Measurements from ENCODE around the gene BDP1.

BDP1 gene

GRCh38 chr5:71528206-71528605 is 72.8 kb downstream of the BDP1 start:
- TF ChIP-seq PPARA (CRISPR knock-in tag; IDR thresholded peaks at IDR 0.05; ENCODE audit: borderline replicate concordance) (no peak), SNAI2 (CRISPR knock-in tag; IDR thresholded peaks at IDR 0.05) (no peak), ISL1 (CRISPR knock-in tag; IDR thresholded peaks at IDR 0.05) (no peak), TCF4 (CRISPR knock-in tag; IDR thresholded peaks at IDR 0.05; ENCODE audit: borderline replicate concordance) (no peak), CSRNP3 (CRISPR knock-in tag; IDR thresholded peaks at IDR 0.05) (no peak), ZNF565 (CRISPR knock-in tag; conservative IDR thresholded peaks at IDR 0.05; ENCODE audit: low read depth) (no peak), ZNF8 (CRISPR knock-in tag; IDR thresholded peaks at IDR 0.05) (no peak), GLIS3 (CRISPR knock-in tag; IDR thresholded peaks at IDR 0.05) (no peak), OSR1 (CRISPR knock-in tag; IDR thresholded peaks at IDR 0.05) (no peak), CSDC2 (CRISPR knock-in tag; IDR thresholded peaks at IDR 0.05) (no peak), ZC3H10 (CRISPR knock-in tag; IDR thresholded peaks at IDR 0.05) (no peak), ZFP3 (CRISPR knock-in tag; IDR thresholded peaks at IDR 0.05) (no peak), TOX (CRISPR knock-in tag; IDR thresholded peaks at IDR 0.05; ENCODE audit: borderline replicate concordance) (no peak), ESRRG (CRISPR knock-in tag; IDR thresholded peaks at IDR 0.05) (no peak), BACH2 (CRISPR knock-in tag; IDR thresholded peaks at IDR 0.05; ENCODE audit: borderline replicate concordance) (no peak), POU6F1 (CRISPR knock-in tag; IDR thresholded peaks at IDR 0.05; ENCODE audit: borderline replicate concordance, low read depth) (no peak), ZFP30 (CRISPR knock-in tag; IDR thresholded peaks at IDR 0.05) (no peak), RARB (CRISPR knock-in tag; IDR thresholded peaks at IDR 0.05) (no peak)
- ATAC-seq, result no peak

- ATAC-seq, result no peak
- no peak for TF ChIP-seq PATZ1 (CRISPR knock-in tag; IDR thresholded peaks at IDR 0.05; ENCODE audit: borderline replicate concordance)
- TF ChIP-seq TOX (CRISPR knock-in tag; IDR thresholded peaks at IDR 0.05; ENCODE audit: borderline replicate concordance), result no peak
- no peak for TF ChIP-seq BACH2 (CRISPR knock-in tag; IDR thresholded peaks at IDR 0.05; ENCODE audit: borderline replicate concordance)
- no peak for TF ChIP-seq ZC3H10 (CRISPR knock-in tag; IDR thresholded peaks at IDR 0.05)
- no peak for TF ChIP-seq CREB5 (CRISPR knock-in tag; IDR thresholded peaks at IDR 0.05; ENCODE audit: low read depth)
- no peak for TF ChIP-seq CSRNP3 (CRISPR knock-in tag; IDR thresholded peaks at IDR 0.05)
- no peak for TF ChIP-seq OSR1 (CRISPR knock-in tag; IDR thresholded peaks at IDR 0.05)
- TF ChIP-seq CSDC2 (CRISPR knock-in tag; IDR thresholded peaks at IDR 0.05), result no peak
- no peak for TF ChIP-seq TCF4 (CRISPR knock-in tag; IDR thresholded peaks at IDR 0.05; ENCODE audit: borderline replicate concordance)
- no peak for TF ChIP-seq ZFP3 (CRISPR knock-in tag; IDR thresholded peaks at IDR 0.05)
- TF ChIP-seq ZNF70 (CRISPR knock-in tag; IDR thresholded peaks at IDR 0.05), result no peak
- TF ChIP-seq PPARA (CRISPR knock-in tag; IDR thresholded peaks at IDR 0.05; ENCODE audit: borderline replicate concordance), result no peak
- no peak for TF ChIP-seq RARB (CRISPR knock-in tag; IDR thresholded peaks at IDR 0.05)
- TF ChIP-seq SNAI2 (CRISPR knock-in tag; IDR thresholded peaks at IDR 0.05), result no peak
- TF ChIP-seq POU6F1 (CRISPR knock-in tag; IDR thresholded peaks at IDR 0.05; ENCODE audit: borderline replicate concordance, low read depth), result no peak
- TF ChIP-seq GLIS3 (CRISPR knock-in tag; IDR thresholded peaks at IDR 0.05), result no peak
Observed at GRCh38 chr5:71529682-71530081, 74.2 kb downstream of the BDP1 start.
